ENCODE results near the gene BAAT.

BAAT gene

GRCh38 chr9:101311758-101312420 lies 72.9 kb downstream of the BAAT start:
- H3K27me3 ChIP-seq (replicated peaks; ENCODE audit: control insufficient read depth, insufficient read depth, low read length) = no peaks in the 10 kb centered on the region
- TF ChIP-seq, protein P1, sequence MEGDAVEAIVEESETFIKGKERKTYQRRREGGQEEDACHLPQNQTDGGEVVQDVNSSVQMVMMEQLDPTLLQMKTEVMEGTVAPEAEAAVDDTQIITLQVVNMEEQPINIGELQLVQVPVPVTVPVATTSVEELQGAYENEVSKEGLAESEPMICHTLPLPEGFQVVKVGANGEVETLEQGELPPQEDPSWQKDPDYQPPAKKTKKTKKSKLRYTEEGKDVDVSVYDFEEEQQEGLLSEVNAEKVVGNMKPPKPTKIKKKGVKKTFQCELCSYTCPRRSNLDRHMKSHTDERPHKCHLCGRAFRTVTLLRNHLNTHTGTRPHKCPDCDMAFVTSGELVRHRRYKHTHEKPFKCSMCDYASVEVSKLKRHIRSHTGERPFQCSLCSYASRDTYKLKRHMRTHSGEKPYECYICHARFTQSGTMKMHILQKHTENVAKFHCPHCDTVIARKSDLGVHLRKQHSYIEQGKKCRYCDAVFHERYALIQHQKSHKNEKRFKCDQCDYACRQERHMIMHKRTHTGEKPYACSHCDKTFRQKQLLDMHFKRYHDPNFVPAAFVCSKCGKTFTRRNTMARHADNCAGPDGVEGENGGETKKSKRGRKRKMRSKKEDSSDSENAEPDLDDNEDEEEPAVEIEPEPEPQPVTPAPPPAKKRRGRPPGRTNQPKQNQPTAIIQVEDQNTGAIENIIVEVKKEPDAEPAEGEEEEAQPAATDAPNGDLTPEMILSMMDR (IDR thresholded peaks at IDR 0.05; ENCODE audit: insufficient read depth, low read length, poor library complexity, severe bottlenecking) = peak; percentile 61
- no peaks in the 10 kb centered on the region for H3K36me3 ChIP-seq (ENCODE audit: control insufficient read depth, insufficient read depth, low read length)
- DNase-seq (ENCODE audit: extremely low read depth, insufficient read length) = peak; percentile 9
- no peak overlapping the region for H3K4me3 ChIP-seq (replicated peaks; ENCODE audit: low read depth, low read length)

- Histone ChIP-seq H3K4me3 (replicated peaks; ENCODE audit: low read depth, low read length) (no peak overlapping the region), H3K27me3 (replicated peaks; ENCODE audit: control insufficient read depth, insufficient read depth, low read length) (no peaks in the 10 kb centered on the region), H3K36me3 (ENCODE audit: control insufficient read depth, insufficient read depth, low read length) (no peaks in the 10 kb centered on the region)
- no peak for DNase-seq (ENCODE audit: extremely low read depth, insufficient read length)
- TF ChIP-seq, protein P1 (IDR thresholded peaks at IDR 0.05; ENCODE audit: insufficient read depth, low read length, poor library complexity, severe bottlenecking) = no peak
Measured at GRCh38 chr9:101311191-101311590, 73.6 kb downstream of the BAAT start.
